OCI-LY1 (cell line): Measurements from ENCODE around the gene RMND5A.

Source experiments
- H2AFZ ChIP-seq: fragments of 200-600 bp; sonication (generic), shearing (Covaris generic); 2 replicates; pipeline ENCODE4 v1.6.0; 2014; ENCODE audit warnings: antibody characterized with exemption, mild to moderate bottlenecking, low read length
- H3F3A ChIP-seq: fragments of 200-600 bp; sonication (generic), shearing (Covaris generic); 2 replicates; pipeline ENCODE4 v1.6.0; 2014; ENCODE audit warnings: mild to moderate bottlenecking, antibody characterized with exemption, low read length, moderate library complexity; ENCODE audit not compliant: insufficient read depth
- H3K27ac ChIP-seq: fragments of 200-600 bp; sonication (generic); 2 replicates; pipeline ENCODE4 v1.5.1; 2014; ENCODE audit warnings: low read length, mixed run types, mild to moderate bottlenecking, low read depth; ENCODE audit not compliant: poor library complexity, severe bottlenecking
- H3K27me3 ChIP-seq: fragments of 200-600 bp; sonication (generic); 2 replicates; pipeline ENCODE4 v1.6.0; 2014; ENCODE audit warnings: antibody characterized with exemption, mild to moderate bottlenecking, low read length, moderate library complexity; ENCODE audit not compliant: insufficient read depth
- H3K36me3 ChIP-seq: fragments of 200-600 bp; sonication (generic); 2 replicates; pipeline ENCODE4 v1.6.1; 2014; ENCODE audit warnings: mild to moderate bottlenecking, antibody characterized with exemption, low read length, moderate library complexity, mixed read lengths; ENCODE audit not compliant: insufficient read depth
- H3K4me1 ChIP-seq: fragments of 200-600 bp; sonication (generic); 2 replicates; pipeline ENCODE4 v1.5.1; 2014; ENCODE audit warnings: mild to moderate bottlenecking, low read length, moderate library complexity; ENCODE audit not compliant: insufficient read depth, severe bottlenecking
- H3K4me2 ChIP-seq: fragments of 200-600 bp; sonication (generic), shearing (Covaris generic); 2 replicates; pipeline ENCODE4 v1.6.1; 2014; ENCODE audit warnings: low read length
- H3K4me3 ChIP-seq: fragments of 200-600 bp; sonication (generic); 2 replicates; pipeline ENCODE4 v1.5.1; 2014; ENCODE audit warnings: low read length, low read depth, mild to moderate bottlenecking, mixed read lengths; ENCODE audit not compliant: poor library complexity, severe bottlenecking
- H3K79me2 ChIP-seq: fragments of 200-600 bp; shearing (Covaris generic); 2 replicates; pipeline ENCODE4 v1.6.1; 2016; ENCODE audit warnings: mixed run types, low read length, mixed read lengths; ENCODE audit not compliant: insufficient read depth
- H3K9ac ChIP-seq: fragments of 200-600 bp; sonication (generic), shearing (Covaris generic); 2 replicates; pipeline ENCODE4 v1.6.1; 2014; ENCODE audit warnings: mild to moderate bottlenecking, low read length, mixed read lengths
- H3K9me2 ChIP-seq: fragments of 200-600 bp; sonication (generic), shearing (Covaris generic); 2 replicates; pipeline ENCODE4 v1.6.1; 2014; ENCODE audit warnings: low read depth, mild to moderate bottlenecking, low read length, mixed read lengths
- H3K9me3 ChIP-seq: fragments of 200-600 bp; shearing (Covaris generic); 2 replicates; pipeline ENCODE4 v1.6.1; 2014; ENCODE audit warnings: low read length, mixed read lengths
- H4K20me1 ChIP-seq: fragments of 200-600 bp; sonication (generic), shearing (Covaris generic); 2 replicates; pipeline ENCODE4 v1.6.0; 2016; ENCODE audit warnings: mild to moderate bottlenecking, low read length; ENCODE audit not compliant: insufficient read depth
- EZH2 ChIP-seq: fragments of 200-600 bp; sonication (generic), shearing (Covaris generic); IDR thresholded peaks from 2 replicates; pipeline ENCODE4 v1.8.0; 2017; ENCODE audit warnings: borderline replicate concordance, mixed run types, mild to moderate bottlenecking, antibody characterized with exemption, low read length, moderate library complexity, mixed read lengths
- TF ChIP-seq, protein P1 (sequence below): fragments of 200-600 bp; sonication (generic), shearing (Covaris generic); IDR thresholded peaks from 2 replicates; pipeline ENCODE4 v1.5.1; 2017; ENCODE audit warnings: mild to moderate bottlenecking, antibody characterized with exemption, low read length, moderate library complexity, mixed read lengths

The RMND5A gene

GRCh38 chr2:86764661-86765309, 44.7 kb downstream of the RMND5A start:
- Histone ChIP-seq H3K4me2 (no peak overlapping the region), H3K4me1 (no peaks in the 10 kb centered on the region), H3K9ac (no peak overlapping the region), H3K9me2 (no peaks in the 10 kb centered on the region), H2AFZ (no peak overlapping the region), H3K4me3 (no peak overlapping the region), H3K79me2 (no peaks in the 10 kb centered on the region), H3F3A (no peaks in the 10 kb centered on the region), H3K27ac (no peak overlapping the region), H4K20me1 (no peaks in the 10 kb centered on the region), H3K36me3 (peaks cover 47% of the 10 kb centered on the region; the same call in 1 of the 2 replicates), H3K27me3 (no peaks in the 10 kb centered on the region), H3K9me3 (no peaks in the 10 kb centered on the region)
- TF ChIP-seq EZH2, result no peak
- TF ChIP-seq, protein P1, sequence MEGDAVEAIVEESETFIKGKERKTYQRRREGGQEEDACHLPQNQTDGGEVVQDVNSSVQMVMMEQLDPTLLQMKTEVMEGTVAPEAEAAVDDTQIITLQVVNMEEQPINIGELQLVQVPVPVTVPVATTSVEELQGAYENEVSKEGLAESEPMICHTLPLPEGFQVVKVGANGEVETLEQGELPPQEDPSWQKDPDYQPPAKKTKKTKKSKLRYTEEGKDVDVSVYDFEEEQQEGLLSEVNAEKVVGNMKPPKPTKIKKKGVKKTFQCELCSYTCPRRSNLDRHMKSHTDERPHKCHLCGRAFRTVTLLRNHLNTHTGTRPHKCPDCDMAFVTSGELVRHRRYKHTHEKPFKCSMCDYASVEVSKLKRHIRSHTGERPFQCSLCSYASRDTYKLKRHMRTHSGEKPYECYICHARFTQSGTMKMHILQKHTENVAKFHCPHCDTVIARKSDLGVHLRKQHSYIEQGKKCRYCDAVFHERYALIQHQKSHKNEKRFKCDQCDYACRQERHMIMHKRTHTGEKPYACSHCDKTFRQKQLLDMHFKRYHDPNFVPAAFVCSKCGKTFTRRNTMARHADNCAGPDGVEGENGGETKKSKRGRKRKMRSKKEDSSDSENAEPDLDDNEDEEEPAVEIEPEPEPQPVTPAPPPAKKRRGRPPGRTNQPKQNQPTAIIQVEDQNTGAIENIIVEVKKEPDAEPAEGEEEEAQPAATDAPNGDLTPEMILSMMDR, result peak; percentile 61

GRCh38 chr2:86765310-86765695, 45.2 kb downstream of the RMND5A start:
- H3F3A ChIP-seq, result no peaks in the 10 kb centered on the region
- H3K27ac ChIP-seq, result no peak overlapping the region
- no peak overlapping the region for H3K4me3 ChIP-seq
- H3K9me2 ChIP-seq, result no peaks in the 10 kb centered on the region
- H3K27me3 ChIP-seq, result no peaks in the 10 kb centered on the region
- no peak for TF ChIP-seq EZH2
- TF ChIP-seq, protein P1, result no peak
- H3K9ac ChIP-seq, result no peak overlapping the region
- peaks cover 47% of the 10 kb centered on the region; the same call in 1 of the 2 replicates for H3K36me3 ChIP-seq
- no peak overlapping the region for H2AFZ ChIP-seq
- no peaks in the 10 kb centered on the region for H4K20me1 ChIP-seq
- no peaks in the 10 kb centered on the region for H3K4me1 ChIP-seq
- no peak overlapping the region for H3K4me2 ChIP-seq
- no peaks in the 10 kb centered on the region for H3K79me2 ChIP-seq
- no peaks in the 10 kb centered on the region for H3K9me3 ChIP-seq

GRCh38 chr2:86768189-86768949, 48.3 kb downstream of the RMND5A start:
- Histone ChIP-seq H3K9me2 (no peaks in the 10 kb centered on the region), H3K9me3 (no peaks in the 10 kb centered on the region), H3K36me3 (peaks cover 73% of the 10 kb centered on the region; the same call in 1 of the 2 replicates), H3K27ac (no peak overlapping the region), H2AFZ (no peak overlapping the region), H3F3A (no peaks in the 10 kb centered on the region), H3K4me2 (no peak overlapping the region), H3K4me3 (no peak overlapping the region), H3K27me3 (no peaks in the 10 kb centered on the region), H3K4me1 (no peaks in the 10 kb centered on the region), H4K20me1 (no peaks in the 10 kb centered on the region), H3K9ac (no peak overlapping the region), H3K79me2 (no peaks in the 10 kb centered on the region)
- TF ChIP-seq, protein P1, result no peak
- TF ChIP-seq EZH2, result no peak
